ENCODE data around the gene ZNF212.

Gene ZNF212

DNA sequence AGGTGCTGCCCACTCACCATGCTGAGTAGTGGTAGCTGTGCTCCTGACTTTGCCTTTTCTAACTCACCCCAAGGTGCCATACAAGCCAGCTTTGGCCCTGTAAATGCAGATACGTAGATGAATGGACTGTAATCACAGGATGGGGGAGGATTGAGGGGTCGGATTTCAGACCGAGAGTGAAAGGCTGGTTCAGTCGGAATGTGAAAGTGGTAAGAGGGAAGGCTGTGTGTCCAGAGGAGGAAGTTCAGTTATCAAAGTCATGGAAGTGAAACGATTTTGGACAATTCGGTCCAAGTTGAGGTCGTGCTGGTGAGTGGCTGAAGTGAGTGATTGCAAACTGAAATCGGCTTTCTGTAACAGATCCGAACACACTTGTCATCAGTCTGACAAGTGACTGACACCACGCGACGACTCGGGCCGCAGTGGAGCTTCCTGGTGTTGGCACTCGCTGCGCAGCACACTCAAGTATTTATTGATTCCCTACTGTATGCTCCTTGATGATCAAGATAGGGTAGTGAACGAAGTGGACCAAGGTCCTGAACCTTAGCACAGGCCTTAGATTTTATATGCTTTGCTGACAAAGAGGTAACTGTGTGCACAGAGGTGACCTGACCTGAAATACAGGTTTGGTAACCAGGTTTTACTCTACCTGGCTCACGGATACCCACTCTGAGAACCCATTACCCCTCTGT is 33.6 kb upstream of the ZNF212 start:
- CTCF ChIA-PET: interaction anchor here (0.6 to 3.6 kb wide), 3 partner anchors 9 to 13 kb away, joined by 3 to 20 read pairs (median 4); partner anchors contain the start of gene ZNF282
- no peak for DNase-seq (ENCODE audit: low read depth, low spot score)
- POLR2A ChIA-PET: no interaction called here

DNA sequence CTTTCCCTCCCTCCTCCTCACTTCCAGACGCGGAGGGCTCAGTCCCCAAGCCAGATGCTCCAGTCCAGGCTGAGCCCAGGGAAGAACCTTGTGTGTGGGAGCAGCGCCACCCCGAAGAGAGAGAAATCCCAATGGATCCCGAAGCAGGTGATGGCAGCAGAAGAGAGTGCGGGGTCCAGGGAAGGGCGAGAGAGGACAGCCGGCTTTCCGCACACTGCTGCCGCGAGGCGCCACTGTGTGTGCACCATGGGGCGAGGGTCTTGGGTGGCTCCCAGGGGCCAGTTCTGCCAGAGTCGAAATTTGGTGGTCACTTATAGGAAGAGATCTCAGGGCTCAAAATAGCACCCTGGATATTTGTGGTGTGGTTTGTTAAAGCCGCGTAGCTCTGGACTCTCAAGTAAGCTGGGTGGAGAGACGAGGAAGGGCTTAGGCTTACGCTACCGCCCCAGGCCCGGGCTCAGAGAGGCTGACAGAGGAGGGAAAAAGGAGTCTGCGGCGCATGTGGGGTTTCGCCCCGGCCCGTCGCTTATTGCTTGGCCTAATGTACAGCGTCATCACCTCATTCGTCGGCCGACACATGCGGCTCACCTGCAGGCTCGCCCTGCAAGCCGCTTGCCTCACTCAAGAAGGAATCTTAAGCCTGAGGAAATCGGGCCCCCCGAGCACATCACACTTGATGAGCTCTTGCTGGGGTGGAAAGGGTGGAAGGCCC is 32.0 kb upstream of the ZNF212 start:
- DNase-seq (ENCODE audit: low read depth, low spot score): no peak
- no peak for TF ChIP-seq CTCF (IDR thresholded peaks at IDR 0.05; ENCODE audit: insufficient read depth, low read length, missing control alignments)
- ChIA-PET POLR2A (no interaction called here), CTCF (interaction anchor here (0.8 to 1.8 kb wide), 4 partner anchors 8 to 14 kb away, joined by 3 to 7 read pairs (median 4); partner anchors contain the start of gene ZNF282)
- H3K4me3 ChIP-seq (ENCODE audit: low read depth, low read length): no peak overlapping the region

More for the DNA sequence above, 33.6 kb upstream of the ZNF212 start:
- no peak for TF ChIP-seq CTCF (IDR thresholded peaks at IDR 0.05; ENCODE audit: insufficient read depth, low read length, missing control alignments)
- no peak overlapping the region for H3K4me3 ChIP-seq (ENCODE audit: low read depth, low read length)

- no peak overlapping the region for H3K4me3 ChIP-seq (ENCODE audit: low read depth, low read length)
- peak; percentile 60 for TF ChIP-seq CTCF (IDR thresholded peaks at IDR 0.05; ENCODE audit: insufficient read depth, low read length, missing control alignments)
- POLR2A ChIA-PET: no interaction called here
- DNase-seq (ENCODE audit: low read depth, low spot score): no peak
- CTCF ChIA-PET: interaction anchor here (0.8 to 1.5 kb wide), 8 partner anchors 8 to 31 kb away, joined by 3 to 7 read pairs (median 4); partner anchors contain the start of gene ZNF282
Measured at GRCh38 chr7:149209518-149210269, 29.8 kb upstream of the ZNF212 start.

GRCh38 chr7:149210551-149210950 is 28.9 kb upstream of the ZNF212 start:
- POLR2A ChIA-PET: no interaction called here
- no peak for DNase-seq (ENCODE audit: low read depth, low spot score)
- H3K4me3 ChIP-seq (ENCODE audit: low read depth, low read length): no peak overlapping the region
- no peak for TF ChIP-seq CTCF (IDR thresholded peaks at IDR 0.05; ENCODE audit: insufficient read depth, low read length, missing control alignments)
- CTCF ChIA-PET: interaction anchor here (0.8 to 1.5 kb wide), 8 partner anchors 9 to 30 kb away, joined by 3 to 7 read pairs (median 4); partner anchors contain the start of gene ZNF282

DNA sequence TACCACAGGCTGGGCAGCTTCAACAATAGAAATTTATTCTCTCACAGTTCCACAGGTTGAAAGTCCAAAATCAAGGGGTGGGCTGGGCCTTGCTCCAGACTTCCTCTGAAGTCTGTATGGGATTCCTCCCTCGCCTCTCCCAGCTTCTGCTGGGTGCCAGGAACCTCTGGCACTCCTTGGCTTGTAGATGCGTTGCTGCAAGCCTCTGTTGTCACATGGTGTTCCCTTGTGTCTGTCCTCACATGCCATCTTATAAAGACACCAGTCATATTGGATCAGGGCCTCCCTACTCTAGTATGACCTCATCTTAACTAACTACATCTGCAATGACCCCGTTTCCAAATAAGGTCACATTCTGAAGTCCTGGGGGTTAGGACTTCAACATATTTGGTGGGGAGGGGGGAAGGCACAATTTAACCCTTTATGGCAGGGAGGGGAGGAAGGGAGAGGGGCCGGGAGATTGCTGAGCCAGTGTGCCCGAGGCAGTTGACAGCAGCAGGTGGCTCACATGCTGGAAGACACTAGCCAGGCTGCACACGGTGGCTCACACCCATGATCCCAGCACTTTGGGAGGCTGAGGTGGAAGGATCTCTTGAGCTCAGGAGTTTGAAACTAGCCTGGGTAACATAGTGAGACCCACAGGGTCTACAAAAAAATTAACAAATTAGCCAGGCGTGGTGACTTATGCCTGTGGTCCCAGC is 25.3 kb upstream of the ZNF212 start:
- no peak for TF ChIP-seq CTCF (IDR thresholded peaks at IDR 0.05; ENCODE audit: insufficient read depth, low read length, missing control alignments)
- DNase-seq (ENCODE audit: low read depth, low spot score): no peak
- no peak overlapping the region for H3K4me3 ChIP-seq (ENCODE audit: low read depth, low read length)
- ChIA-PET CTCF (interaction anchor here (0.8 to 3.4 kb wide), 3 partner anchors 19 to 47 kb away, joined by 3 to 11 read pairs (median 3); partner anchors contain the start of gene ZNF282), POLR2A (no interaction called here)
